Measurements from ENCODE around the gene TIAM2.
"Not testable (repeated sequence)": the region's sequence is repeated elsewhere in the genome, so short reads cannot be mapped to it uniquely, and the experiment has no call there.

The TIAM2 gene

GRCh38 chr6:155171747-155172449 is 176.8 kb downstream of the TIAM2 start:
- FAIRE-seq, result no peak

DNA sequence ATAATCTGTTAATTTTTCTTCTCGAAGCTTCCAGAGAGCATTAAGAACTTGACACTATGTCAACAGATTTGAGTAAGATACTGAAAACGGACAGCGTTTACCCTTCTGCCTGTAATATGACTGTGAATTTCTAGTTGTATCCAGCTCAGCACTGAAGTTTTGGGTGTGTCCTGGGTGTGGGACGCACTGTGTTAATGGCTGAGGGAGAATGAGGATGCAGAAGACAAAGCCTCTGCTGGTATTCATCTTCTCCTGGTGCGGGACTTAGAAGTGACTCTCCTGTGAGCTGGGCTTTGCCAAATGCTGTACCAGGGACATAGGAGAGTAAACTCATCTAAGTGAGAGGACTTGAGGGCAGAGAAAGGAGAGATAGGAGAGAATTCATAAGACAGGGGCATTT is 178.4 kb downstream of the TIAM2 start:
- FAIRE-seq, result no peak

DNA sequence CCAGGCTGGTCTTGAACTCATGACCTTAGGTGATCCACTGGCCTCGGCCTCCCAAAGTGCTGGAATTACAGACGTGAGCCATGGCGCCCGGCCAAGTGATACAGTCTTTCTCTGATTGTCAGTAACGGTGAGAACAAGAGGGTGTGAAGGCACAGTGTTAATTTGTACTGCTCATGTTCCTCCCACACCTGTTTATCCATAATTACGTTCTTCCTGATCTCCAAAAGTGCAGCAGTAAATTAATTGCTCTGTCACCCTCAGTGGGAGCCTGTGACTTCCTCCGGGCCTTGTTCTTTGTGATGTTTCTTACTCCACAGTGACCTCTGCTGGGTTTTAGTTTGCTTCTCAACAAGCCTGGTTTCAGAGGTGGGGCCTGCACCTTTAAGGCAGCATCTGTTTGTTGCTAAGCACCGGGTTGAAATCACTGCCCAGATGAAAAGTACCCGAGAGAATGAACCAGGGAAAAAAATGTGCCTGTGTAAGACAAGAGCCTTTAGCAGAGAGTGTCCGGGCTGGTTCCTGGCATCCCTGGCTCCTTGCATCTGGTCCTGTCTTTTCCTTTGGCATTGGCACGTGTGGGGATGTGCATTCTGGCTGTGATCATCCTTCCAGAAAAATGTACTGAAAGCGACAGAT is 179.6 kb downstream of the TIAM2 start:
- FAIRE-seq, result no peak

- FAIRE-seq, result no peak
These were observed 182.3 kb downstream of the TIAM2 start for GRCh38 chr6:155177363-155177961.

GRCh38 chr6:155181498-155181897 is 186.4 kb downstream of the TIAM2 start:
- no peak for FAIRE-seq

DNA sequence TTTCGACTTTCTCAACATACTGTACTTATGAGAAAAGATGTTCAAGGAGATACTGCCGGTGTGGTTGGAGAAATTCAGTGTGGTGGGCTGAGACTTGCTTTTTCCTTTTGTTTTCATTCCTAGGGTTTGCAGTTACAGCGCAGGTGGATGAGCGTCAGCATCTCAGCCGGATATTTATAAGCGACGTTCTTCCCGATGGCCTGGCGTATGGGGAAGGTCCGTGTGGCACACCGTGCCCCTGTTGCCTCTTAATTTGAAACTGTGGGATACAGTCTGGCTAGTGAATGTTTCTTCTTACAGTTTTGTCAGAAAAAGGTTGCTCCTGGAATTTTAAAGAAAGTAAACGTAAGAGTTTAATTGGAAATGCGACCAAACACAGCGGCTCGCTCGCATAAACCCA is 187.0 kb downstream of the TIAM2 start:
- no peak for FAIRE-seq

GRCh38 chr6:155183095-155183494 is 188.0 kb downstream of the TIAM2 start:
- no peak for FAIRE-seq

GRCh38 chr6:155185041-155185440 is 189.9 kb downstream of the TIAM2 start:
- FAIRE-seq, result not testable (repeated sequence)

DNA sequence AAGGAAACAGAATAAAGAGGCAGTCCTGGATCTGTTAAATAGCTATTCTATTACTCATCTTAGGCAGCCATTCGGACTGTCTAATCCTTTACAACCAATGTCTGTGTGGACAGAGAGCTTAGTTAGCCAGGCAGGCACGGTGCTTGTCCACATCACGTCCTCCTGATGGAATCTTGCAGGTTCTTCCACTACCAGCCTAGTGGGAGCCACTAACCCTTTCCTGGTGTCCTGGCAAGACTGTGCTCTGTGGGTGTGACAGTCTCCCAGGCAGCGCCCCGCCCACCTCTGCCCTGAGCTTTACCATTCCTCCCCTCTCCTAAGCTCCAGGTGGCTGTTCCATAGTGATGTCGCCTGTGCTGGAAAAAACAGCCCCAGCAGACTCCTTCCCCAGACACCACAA is 190.4 kb downstream of the TIAM2 start:
- FAIRE-seq, result no peak

DNA sequence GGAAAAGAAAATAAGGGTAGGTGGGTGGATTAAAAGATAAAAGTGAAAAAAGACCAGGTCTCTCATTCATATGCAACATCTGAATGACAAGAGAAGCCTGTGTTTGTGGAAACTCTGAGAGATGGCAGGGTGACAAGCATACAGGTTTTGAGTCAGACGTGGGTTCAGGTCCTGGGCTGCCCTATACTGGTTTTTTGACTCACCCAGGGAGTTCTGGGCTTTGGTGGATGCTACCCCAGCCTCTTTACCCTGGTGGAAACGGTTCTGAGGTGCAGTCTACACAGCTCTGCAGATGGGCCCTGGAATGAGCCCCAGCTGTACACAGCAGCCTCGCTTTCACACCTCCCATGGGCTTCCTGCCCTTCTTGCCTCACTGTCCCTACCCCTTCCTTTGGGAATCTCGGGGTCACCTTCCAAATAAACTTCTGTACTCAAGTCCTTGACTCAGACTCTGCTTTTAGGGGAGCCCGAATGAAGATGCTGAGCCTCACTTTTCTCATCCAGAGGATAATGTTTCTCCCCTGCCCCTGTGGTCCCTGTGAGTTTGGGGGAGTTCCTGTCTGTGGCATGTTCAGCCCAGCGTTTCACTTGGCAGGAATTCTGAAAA is 191.0 kb downstream of the TIAM2 start:
- FAIRE-seq, result no peak

- FAIRE-seq, result no peak
These were observed 192.0 kb downstream of the TIAM2 start for GRCh38 chr6:155187106-155187505.

- FAIRE-seq, result no peak
These were observed 193.0 kb downstream of the TIAM2 start for GRCh38 chr6:155187994-155188706.

- FAIRE-seq, result no peak
These were observed 193.8 kb downstream of the TIAM2 start for GRCh38 chr6:155188707-155189496.

DNA sequence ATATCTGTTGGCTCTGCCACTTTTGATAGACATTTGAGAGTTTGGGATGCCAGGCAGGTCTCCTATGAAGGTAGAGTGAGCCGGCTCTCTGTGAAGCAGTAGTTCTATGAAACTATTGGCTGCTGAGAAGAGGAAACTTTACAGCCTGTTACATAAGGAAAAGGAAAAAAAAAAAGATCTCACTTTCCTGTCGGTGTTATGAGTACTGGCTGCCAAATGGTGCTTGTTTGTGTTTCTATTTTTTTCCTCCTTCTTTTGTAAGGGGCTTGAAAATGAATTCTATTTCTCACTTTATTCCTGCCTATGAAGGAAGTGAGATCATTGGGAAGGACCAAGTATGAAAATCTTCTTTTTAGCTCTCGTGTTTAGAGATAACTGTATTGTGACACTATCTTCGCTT is 195.6 kb downstream of the TIAM2 start:
- FAIRE-seq, result no peak

GRCh38 chr6:155193526-155193925 is 198.4 kb downstream of the TIAM2 start:
- no peak for FAIRE-seq

DNA sequence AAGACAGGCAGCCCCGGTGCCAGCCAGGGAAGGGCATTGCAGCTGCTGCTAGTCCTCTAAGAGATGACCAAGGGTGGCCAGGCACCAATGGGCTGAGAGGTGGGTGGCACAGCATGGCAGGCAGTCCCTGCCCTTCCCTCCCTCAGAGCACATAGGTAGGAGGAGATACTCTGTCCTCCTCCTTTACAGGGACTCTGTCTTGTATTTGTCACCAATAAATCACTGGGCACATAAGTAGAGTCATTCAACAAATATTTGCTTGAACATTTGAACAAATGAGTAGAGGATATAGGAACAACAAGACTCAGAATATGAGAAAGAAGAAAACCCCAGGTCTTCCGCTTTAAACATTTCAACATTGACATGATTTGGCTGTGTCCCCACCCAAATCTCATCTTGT is 199.3 kb downstream of the TIAM2 start:
- no peak for FAIRE-seq

DNA sequence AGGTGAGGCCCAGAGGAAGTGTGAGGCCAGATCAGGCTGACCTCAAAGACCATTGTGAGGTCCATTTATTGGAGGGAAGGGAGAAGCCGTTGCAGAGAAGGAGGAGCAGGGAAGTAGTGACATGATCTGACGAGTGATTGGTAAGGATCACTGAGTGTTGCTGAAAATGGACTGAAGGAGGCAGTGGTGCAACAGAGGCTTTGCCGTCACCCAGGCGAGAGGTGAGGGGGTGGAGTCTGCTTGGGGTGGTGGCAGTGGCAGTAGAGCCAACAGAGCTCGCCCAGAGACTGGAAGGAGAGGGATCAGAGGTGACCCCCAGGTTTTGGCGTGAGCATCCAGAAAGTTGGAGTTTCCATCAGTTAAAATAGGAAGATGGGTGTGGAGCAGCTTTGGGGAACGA is 200.8 kb downstream of the TIAM2 start:
- FAIRE-seq, result no peak

- FAIRE-seq, result no peak
These were observed 201.8 kb downstream of the TIAM2 start for GRCh38 chr6:155196911-155197310.

DNA sequence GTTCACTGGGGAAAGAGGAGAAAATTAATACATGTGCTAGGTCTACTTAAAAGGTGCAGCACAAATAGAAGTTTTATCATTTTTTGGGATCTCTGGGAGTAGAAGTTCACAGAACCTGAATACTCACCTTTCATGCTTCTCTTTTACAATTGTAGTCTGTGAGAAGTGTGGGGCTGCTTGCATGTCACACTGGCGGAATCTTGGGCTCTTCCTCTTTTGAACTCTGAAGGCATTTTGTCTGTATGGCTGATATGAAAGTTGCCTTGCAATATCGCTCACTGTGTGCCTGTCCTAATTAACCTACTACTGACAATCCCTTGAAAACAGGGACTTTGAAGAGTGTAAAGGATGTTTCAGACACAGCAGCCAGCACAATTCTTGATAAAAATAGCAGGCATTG is 202.8 kb downstream of the TIAM2 start:
- no peak for FAIRE-seq

DNA sequence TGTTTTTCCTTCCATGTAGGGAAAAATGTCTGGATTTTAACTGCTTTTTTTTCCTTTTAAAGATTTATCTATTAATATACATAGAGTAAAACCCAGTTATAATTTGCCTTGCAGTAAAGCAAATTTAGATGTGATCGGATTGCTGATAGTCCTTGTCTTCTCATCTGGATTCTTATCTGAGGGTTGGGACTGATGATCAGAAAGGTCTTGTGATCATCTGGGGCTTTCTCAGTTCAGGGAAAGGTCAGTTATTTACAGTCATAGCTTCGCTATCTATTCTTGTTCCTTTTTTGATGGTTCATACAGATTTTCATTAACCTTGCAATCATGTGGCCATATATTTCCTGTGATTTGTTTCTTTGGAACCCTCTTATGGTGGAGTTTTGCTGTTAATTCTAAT is 204.9 kb downstream of the TIAM2 start:
- no peak for FAIRE-seq

DNA sequence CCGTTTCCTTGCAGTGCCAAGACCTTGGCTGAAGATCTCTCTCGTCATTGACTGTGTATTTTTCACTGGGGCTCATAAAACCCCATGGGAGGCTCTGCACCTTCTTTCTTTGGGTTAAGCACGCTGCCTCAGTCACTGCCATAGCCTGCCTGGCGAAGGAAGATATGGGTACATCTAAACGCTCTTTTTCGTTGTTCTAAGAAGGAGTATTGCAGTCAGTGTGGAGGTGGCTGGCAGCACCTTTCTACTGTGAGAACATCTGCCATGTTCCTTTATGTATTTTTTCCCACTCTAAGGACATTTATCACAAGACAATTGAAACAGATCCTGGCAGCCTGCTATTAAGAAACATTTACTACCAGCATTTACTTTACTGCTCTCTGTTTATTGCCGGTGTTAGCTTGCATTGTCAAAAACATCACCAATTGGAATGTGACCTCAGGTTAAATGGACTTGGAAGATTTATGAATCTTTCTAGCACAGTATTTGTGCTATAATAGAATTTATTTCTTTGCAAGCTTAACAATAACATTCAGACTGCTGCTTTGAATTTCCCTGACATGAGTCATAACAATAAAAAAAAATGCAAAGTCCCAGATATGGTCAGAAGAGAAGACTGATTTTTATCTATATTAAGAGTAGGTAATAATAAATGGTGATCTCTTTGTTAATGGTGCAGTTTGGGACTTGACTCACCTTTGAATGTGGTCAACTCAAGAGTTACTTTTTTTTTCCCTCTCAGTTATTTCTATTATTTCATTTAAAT is 206.5 kb downstream of the TIAM2 start:
- peak; percentile 21 for FAIRE-seq

DNA sequence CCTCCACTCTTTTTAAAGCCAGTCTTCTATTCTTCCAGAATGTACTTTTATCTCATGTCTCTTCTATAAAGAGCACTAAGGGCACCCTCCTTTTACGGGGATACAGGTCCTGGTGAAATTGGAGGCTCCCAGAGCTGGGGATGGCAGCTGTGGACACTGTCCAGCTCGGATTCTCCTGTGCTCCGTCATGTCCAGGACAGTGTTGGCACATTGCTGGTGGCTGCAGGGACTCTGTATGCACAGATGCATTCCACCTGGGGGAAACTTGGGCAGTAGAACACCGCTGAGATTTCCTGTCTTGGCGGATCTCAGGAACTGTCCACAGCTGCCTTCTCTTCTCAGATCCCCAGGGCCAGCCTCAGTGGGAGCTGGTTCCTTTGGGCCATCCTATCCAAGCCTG is 212.1 kb downstream of the TIAM2 start:
- FAIRE-seq, result no peak

Measured in colon (tissue), 2 donors.